ENCODE data around the gene CFB. TPM values are rescaled to one million over a fixed set of nuclear protein-coding genes. Genes with fewer than 3 reads are reported as not detected.

CFB gene
- polyA plus RNA-seq, 1 of the 3 experiments (the other 2 are of a cell fraction) = 42.1 TPM

- peak within 1 kb of the TSS; percentile 76 for H3K9ac ChIP-seq
- no peaks in the 10 kb centered on the region for H3K9me3 ChIP-seq
- peak within 1 kb of the TSS; percentile 71; the same call in 1 of the 2 replicates for H2AFZ ChIP-seq (ENCODE audit: low read depth)
- peaks cover 18 to 28% of the 10 kb centered on the region in 2 experiments for H3K36me3 ChIP-seq (replicated peaks in 1 of 2; ENCODE audit: control insufficient read depth in 1 of 2, insufficient read depth in 2 of 2, low read length in 1 of 2)
- no peaks in the 10 kb centered on the region for H3K9me2 ChIP-seq
- peak; percentile 94 for DNase-seq
- H3K79me2 ChIP-seq (ENCODE audit: insufficient read depth) = peaks cover 20% of the 10 kb centered on the region; the same call in 1 of the 2 replicates
- peak within 1 kb of the TSS; percentile 91 for H3K4me2 ChIP-seq
- H3K27me3 ChIP-seq (ENCODE audit: insufficient read depth) = no peaks in the 10 kb centered on the region
- peak within 1 kb of the TSS; percentile 89 to 94 for H3K4me3 ChIP-seq (ENCODE audit: low read depth in 2 of 2, low read length in 1 of 2)
- ChIA-PET CTCF (interaction anchor here (0.8 to 1.6 kb wide), 8 partner anchors 9 to 351 kb away, joined by 3 to 8 read pairs (median 3); partner anchors contain the start of genes ATP6V1G2 and DDAH2), POLR2A (interaction anchor here (0.5 to 1.8 kb wide), 12 partner anchors 9 to 1520 kb away, joined by 3 to 5 read pairs (median 4); partner anchors contain the start of genes CUTA, HSPA1A, HSPA1L and MSH5)
- TF ChIP-seq USF1 (IDR thresholded peaks at IDR 0.05; ENCODE audit: borderline replicate concordance, low read depth) = peak; percentile 94
- peak; percentile 46; the same call in 1 of the 2 replicates for TF ChIP-seq NRF1 (IDR thresholded peaks at IDR 0.05; ENCODE audit: low read depth, low read length)
- peak; percentile 82 for TF ChIP-seq USF2 (IDR thresholded peaks at IDR 0.05; ENCODE audit: borderline replicate concordance, low read depth, low read length)
- peak; percentile 73; the same call in 1 of the 2 replicates for TF ChIP-seq YY1 (IDR thresholded peaks at IDR 0.05; ENCODE audit: low read depth)
- peak; percentile 61 for TF ChIP-seq POLR2AphosphoS5 (IDR thresholded peaks at IDR 0.05; ENCODE audit: low read depth, low read length)
- no peak for TF ChIP-seq SMC3 (IDR thresholded peaks at IDR 0.05; ENCODE audit: low read depth, low read length)
- no peak for TF ChIP-seq REST (IDR thresholded peaks at IDR 0.05; ENCODE audit: low read depth, low read length)
- TF ChIP-seq RCOR1 (IDR thresholded peaks at IDR 0.05; ENCODE audit: low read length) = no peak
- no peak for TF ChIP-seq EZH2phosphoT487 (IDR thresholded peaks at IDR 0.05; ENCODE audit: borderline replicate concordance, low read depth)
- no peak for TF ChIP-seq GATA2 (CRISPR knock-in tag; IDR thresholded peaks at IDR 0.05)
- peak; percentile 76; the same call in 1 of the 2 replicates for TF ChIP-seq MAX (IDR thresholded peaks at IDR 0.05; ENCODE audit: low read depth)
- TF ChIP-seq JUND (IDR thresholded peaks at IDR 0.05) = 0 out of 2 replicates have a peak, but pooled peaks have one; percentile 10
- TF ChIP-seq TAF1 (IDR thresholded peaks at IDR 0.05; ENCODE audit: borderline replicate concordance, low read depth, low read length) = 0 out of 2 replicates have a peak, but pooled peaks have one; percentile 51
- TF ChIP-seq GABPA (IDR thresholded peaks at IDR 0.05; ENCODE audit: low read depth) = 0 out of 2 replicates have a peak, but pooled peaks have one; percentile 20
- no peak for TF ChIP-seq ELF1 (IDR thresholded peaks at IDR 0.05)
- peak within 1 kb of the TSS; percentile 41 to 80 for H3K27ac ChIP-seq (ENCODE audit: low read depth in 2 of 2, low read length in 1 of 2)
- H3K4me1 ChIP-seq (ENCODE audit: control insufficient read depth in 1 of 2, insufficient read depth in 2 of 2, low read depth in 1 of 2, low read length in 1 of 2) = peaks cover 5 to 38% of the 10 kb centered on the region in 2 experiments
- H3F3A ChIP-seq (replicated peaks; ENCODE audit: insufficient read depth) = peaks cover 12% of the 10 kb centered on the region
- no peaks in the 10 kb centered on the region for H4K20me1 ChIP-seq (ENCODE audit: insufficient read depth)
- 2% methylated on average over 22 of the region's 49 CpGs for WGBS (ENCODE audit: low lambda C conversion rate)
Observed at GRCh38 chr6:31897612-31898382, 48.1 kb upstream of the CFB start, which contains the start of gene EHMT2. Gene EHMT2, minus strand, starts transcription at chr6:31897698. Its CDS starts 21 bp downstream, at chr6:31897677.
